Renal cortical epithelial cell (primary cell): ENCODE data around the gene THY1. TPM values are rescaled to one million over a fixed set of nuclear protein-coding genes. Genes with fewer than 3 reads are reported as not detected.
"Not testable (repeated sequence)": the region's sequence is repeated elsewhere in the genome, so short reads cannot be mapped to it uniquely, and the experiment has no call there.

Source experiments
- DNase-seq: peaks from one replicate; pipeline ENCODE4 v3.0.0-alpha.2; 2011; ENCODE audit warnings: low read depth
- total RNA-seq: library from RNA; depleted of rRNA; stranded (reverse); fragments of >200 nt; gene quantifications from 2 replicates; pipeline ENCODE4 v1.2.3, GENCODE V29; 2014

Gene THY1
- total RNA-seq, 1 donor from 2014 or later, result 20.7 TPM

DNA sequence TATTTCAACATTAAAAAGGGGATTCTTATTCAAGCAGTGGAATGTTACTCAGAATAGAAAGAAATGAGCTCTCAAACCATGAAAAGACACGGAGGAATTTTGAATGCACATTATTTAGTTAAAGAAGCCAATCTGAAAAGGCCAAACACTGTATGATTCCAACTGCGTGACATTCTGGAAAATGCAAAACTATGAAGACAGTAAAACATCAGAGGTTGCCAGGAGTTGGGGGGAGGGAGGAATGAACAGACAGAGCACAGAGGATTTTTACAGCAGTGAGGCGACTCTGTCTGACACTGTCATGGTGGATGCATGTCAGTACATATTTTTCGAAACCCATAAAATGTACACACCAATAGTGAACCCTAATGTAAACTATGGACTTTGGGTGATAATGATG, 22.9 kb upstream of the THY1 start:
- no peak for DNase-seq

DNA sequence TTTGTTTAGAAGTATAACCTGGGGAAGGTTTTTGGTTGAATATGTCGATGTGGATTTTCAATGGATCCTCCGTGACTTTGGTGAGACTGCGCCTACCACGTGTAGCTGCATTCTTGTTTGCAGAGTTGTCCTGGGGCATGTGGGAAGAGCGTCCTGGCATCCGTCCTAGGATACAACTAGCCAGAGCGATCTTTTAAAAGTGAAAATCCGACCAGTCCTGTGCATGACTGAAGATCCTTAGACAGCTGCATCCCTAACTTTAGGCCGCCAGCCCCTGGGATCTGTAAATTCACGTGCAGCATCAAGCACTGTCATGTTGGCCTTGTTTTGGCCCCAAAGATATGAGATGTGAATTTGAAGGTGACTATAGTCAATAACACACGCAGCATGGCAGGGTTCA, 22.4 kb upstream of the THY1 start:
- DNase-seq, result no peak

DNA sequence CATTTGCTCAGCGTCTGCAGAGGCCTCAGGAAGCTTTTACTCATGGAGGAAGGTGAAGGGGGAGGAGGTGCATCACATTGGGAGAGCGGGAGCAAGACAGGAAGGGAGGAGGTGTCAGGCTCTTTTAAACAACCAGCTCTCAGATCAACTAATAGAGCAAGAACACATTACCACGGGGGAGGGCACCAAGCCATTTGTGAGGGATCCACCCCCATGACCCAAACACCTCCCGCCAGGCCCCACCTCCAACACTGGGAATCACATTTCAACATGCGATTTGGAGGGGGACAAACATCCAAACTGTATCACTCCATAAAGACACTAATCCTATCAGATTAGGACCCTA, 18.9 kb upstream of the THY1 start:
- DNase-seq, result no peak

DNA sequence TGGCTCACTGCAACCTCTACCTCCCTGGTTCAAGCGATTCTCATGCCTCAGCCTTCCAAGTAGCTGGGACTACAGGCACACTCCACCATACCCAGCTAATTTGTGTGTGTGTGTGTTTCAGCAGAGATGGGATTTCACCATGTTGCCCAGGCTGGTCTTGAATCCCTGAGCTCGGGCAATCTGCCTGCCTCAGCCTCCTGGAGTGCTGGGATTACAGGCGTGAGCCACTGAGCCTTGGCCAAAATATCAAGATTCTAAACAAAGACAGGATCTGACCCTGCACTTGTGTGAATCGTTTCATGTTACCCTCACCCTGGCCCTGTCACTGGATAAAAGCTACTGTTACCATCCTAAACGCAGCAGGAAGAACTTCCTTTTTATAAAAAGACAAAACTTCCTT, 15.6 kb upstream of the THY1 start:
- DNase-seq, result no peak

DNA sequence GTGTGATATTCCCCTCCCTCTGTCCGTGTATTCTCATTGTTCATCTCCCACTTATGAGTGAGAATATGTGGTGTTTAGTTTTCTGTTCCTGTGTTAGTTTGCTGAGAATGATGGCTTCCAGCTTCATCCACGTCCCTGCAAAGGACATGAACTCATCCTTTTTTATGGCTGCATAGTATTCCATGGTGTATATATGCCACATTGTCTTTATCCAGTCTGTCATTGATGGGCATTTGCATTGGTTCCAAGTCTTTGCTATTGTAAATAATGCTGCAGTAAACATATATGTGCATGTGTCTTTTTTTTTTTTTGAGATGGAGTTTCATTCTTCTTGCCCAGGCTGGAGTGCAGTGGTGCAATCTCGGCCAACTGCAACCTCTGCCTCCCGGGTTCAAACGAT, 14.5 kb upstream of the THY1 start:
- DNase-seq, result not testable (repeated sequence)

DNA sequence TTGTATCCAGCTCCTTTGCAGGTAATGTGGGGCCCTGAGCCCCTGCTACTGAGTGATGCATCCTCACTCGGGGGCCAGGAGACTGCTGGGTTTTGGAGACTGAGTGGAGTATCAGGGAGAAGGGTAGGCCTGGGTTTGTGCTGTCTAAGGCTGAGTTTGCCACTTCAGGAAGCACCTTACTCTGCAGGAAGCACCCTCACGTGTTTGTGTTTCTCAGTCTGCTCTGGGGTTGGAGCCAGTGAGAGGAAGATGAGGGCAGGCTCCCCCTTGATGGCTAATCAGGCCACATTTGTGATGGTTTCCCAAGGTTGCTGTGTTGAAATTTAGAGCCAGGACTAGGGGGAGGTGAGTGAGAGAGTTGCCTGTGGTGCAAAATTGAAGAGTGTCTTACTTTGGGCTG, 13.7 kb upstream of the THY1 start:
- no peak for DNase-seq

- no peak for DNase-seq
These were observed 13.1 kb upstream of the THY1 start for GRCh38 chr11:119436093-119436492.

DNA sequence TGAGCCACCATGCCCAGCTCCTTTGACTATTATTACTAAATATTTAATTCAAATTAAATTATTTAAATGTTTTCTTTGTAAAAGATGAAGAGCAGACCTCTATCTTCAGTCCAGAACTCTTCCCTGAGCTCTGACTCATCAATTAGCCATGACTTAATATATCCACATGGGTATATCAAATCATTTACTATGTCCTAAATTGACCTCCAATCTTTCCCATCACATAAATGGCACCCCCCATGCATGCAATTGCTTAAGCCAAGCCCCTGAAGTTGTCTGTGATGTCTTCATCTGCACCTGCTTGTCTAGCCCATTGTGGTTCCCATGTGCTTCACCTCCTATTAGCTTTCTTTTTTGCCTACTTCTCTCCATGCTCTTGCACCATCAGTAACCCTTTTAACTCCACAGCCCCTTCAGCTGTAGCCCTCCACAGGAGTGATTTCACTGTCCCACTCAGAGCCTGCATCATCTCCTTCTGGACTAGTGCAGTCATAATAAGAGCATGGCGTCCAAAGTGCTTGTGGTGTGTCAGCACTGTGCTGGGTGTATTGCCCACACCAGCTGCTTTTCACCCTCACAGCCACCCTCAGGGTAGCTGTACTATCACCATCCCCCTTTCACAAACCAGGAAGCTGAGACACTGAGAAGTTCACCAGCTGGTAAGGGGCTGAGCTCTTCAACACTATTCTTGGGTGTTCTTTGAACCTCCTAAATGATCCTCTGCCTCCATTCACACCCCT, 11.8 kb upstream of the THY1 start:
- DNase-seq, result no peak

DNA sequence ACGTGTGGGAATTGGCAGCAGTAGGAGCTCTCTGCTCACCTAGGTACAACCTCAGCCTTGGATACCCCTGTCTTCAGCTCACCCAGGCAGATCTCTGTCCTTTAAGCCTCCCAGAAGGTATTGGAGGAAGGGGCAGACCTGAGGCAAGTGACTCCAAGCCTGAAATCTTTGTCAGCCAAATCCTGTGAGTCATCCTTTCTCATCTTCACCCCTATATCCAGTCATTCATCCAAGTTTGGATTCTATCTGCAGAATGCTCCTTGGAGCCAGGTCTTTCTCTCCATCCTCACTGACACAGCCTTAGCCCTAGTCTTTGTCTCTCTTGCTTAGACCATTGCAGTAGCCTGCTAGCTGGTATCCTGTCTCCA, 10.4 kb upstream of the THY1 start:
- peak; percentile 38 for DNase-seq

DNA sequence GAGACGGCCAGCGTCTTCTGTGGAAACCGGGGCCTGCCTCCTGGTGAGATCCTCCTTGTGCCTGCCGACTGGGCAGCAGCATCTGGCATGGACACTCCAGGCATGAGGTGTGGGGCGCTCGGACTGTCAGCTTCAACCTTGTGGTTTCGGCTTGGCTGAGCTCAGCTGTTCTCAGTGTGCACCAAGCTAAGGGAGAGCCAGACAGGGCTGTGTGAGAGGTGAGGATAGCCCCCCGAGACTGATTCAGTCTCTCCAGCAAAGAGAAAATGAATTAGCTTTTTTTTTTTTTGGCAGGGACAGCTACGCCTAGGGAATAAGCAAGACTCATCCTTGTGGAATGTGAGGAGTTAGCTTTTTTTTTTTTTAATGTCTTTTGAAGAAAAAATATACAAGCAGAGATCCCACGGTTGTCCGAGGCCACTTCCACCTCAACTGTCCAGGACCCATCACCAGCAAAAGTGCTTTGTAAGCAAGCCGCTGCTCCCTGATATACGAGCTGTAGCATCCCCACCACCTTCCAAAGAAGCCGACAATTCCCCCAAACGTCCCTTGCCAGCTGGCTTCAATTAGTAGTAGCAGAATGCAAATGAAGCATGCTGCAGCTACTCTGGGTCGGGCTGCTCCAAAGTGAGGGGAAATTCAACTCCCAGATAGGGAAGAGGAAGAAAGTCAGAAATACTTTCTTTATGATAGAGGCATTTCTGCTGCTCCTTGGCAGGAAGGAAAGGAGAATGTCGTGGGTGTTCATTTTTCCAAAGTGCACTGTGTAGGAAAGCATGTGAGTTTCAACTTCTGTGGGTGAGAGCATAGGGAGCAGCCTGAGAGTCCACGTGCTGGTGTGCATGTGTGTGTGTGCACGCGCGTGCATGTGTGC, 9.7 kb upstream of the THY1 start:
- peak; percentile 70 for DNase-seq

GRCh38 chr11:119431523-119431922, 8.6 kb upstream of the THY1 start:
- DNase-seq, result no peak

DNA sequence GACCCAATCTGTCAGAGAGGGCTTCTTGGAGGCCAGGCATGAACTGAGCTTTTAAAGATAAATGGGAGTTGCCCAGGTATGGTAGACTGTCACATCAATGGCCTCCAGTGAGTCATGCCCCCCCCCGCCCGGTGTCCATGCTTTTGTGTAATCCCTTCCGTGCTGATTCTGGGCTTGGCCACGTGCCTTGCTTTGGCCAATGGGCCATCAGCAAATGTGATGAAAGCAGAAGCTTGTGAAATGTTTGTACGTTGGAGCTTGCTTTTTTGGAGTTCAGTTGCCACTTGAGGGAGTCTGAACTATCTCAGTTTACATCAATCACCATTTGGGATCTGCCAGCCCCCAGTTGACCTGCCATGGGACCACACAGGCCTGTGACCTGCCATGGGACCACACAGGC, 4.3 kb upstream of the THY1 start:
- no peak for DNase-seq

DNA sequence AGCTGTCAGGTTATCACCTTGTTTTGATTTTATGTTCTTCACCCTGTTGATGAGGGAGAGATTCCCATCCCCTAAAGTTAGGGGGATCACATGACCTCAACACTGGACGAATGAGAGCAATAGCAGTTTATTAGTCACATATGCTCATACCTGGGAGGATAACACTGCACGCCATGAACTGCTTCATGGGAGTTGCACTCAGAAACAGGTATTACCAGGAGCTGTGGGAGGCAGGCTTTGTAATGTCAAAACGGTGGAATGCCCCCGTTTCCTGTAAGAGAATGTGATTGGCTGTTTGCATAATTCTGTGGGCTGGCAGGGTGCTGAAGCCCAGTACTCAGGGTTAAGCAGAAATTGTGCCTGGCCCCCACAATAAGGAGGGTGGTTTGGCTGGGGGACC, 3.2 kb upstream of the THY1 start:
- DNase-seq, result no peak

DNA sequence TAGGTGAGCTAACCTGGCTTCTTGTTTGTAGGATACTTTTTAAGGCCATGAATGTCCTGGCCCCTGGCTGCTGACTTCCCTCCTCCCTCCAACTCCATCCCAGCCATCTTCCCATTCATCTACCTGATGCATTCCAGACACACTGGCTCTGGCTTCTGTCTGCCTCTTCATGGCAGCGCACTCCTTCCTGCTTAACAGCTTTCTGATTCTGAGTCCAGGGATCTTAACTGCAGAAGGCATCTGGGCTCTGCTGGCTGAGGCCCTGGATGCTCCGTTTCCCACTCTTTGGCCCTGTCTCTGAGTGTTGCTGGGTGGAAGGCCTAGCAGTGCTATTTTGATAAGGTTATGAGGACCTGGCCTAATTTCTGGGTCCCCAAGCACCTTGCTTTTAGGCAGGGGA, 1.8 kb upstream of the THY1 start:
- no peak for DNase-seq

- DNase-seq, result no peak
These were observed 1.3 kb upstream of the THY1 start for GRCh38 chr11:119424276-119424675.

- DNase-seq, result no peak
These were observed 710 bp upstream of the THY1 start for GRCh38 chr11:119423509-119424254.

GRCh38 chr11:119421941-119422808, 797 bp downstream of the THY1 start:
- no peak for DNase-seq

DNA sequence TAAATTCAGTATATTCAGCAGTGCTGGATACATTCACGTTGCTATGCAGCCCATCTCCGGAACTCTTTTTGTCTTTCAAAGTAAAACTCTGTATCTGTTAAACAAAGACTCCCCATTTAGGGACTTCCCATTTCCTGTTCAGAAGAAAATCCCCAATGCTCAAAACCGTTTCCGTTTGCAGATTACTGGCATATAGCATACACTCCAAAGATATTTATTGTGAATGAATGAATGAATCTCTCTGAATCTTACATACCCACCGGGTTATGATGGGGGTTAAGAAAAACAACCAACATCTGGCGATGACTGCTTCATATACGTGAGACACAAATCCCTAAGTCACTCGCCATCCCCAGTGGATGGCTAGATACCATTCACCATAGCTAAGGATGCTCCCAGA, 1.6 kb downstream of the THY1 start:
- no peak for DNase-seq

DNA sequence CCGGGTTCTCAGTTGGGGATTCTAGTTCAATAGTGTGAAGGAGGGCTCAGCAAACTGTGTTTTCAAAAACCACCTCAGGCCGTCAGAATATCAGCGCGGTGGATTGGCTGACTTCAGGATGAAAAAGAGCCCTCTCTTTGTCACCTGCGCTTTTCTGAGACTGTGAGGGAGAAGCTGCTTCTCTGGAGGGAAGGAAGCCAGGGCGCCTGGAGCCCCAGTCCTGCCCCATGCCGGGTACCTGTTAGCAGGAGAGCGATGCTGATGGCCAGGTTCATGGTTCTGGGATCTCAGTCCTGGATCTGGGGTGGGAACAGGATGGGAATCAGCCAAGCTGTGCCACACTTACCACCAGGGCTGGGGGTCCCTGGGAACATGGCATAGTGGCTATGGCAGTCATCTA, 2.3 kb downstream of the THY1 start:
- DNase-seq, result no peak

DNA sequence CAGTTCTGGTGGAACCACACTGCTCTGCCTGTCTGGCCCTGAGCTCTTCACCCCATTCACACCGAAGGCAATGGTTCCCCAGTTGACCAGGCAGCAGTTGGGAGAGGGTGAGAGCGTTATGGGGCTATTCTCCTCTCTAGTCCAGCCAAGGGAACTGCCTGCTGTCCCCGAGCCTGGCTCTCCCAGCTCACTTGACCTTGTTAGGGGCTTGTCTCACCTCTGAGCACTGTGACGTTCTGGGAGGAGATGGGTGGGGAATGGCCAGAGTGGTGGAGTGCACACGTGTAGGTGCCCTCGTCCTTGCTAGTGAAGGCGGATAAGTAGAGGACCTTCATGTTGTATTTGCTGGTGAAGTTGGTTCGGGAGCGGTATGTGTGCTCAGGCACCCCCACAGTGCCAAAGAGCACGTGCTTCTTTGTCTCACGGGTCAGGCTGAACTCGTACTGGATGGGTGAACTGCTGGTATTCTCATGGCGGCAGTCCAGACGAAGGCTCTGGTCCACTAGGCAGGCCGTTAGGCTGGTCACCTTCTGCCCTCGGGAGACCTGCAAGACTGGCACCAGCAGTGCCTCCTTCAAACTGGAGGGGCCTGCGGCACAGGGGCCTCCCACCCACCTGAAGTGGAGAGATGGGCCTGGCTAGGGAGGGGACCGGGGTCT, 3.0 kb downstream of the THY1 start:
- peak; percentile 91 for DNase-seq

DNA sequence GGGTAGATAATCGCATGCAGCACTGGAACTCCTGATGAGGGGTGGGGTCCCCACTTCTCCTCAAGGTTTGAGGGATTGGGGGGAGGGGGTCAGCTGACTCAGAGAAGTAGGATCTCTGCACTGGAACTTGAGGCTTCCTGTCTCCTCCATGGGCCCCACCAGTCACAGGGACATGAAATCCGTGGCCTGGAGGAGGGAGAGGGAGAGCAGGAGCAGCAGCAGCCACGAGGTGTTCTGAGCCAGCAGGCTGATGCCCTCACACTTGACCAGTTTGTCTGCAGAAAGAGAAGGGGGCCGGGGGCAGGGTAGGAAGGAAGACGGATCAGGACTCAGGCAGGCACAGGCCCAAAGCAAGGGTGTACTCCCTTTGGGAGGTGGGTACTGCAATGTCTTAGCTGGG, 3.7 kb downstream of the THY1 start:
- no peak for DNase-seq
